A549 (cell line): ENCODE results near the gene NPHS1. TPM values are rescaled to one million over a fixed set of nuclear protein-coding genes. Genes with fewer than 3 reads are reported as not detected.

ENCODE experiments used
- ATAC-seq, 2 experiments: fragments of 200-7000 bp in 1 of 2; fragments of >200 bp in 1 of 2; cut with Nextera tagmentation in 1 of 2; cut with Tn5 transposase in 1 of 2; 3 replicates each; pipeline versions ENCODE4 v1.8.0 to v1.9.1; 2018 to 2020; ENCODE audit warnings: mild to moderate bottlenecking in 1 of 2, moderate library complexity in 1 of 2
- CTCF ChIA-PET: fragments of 300-600 bp; sonication (Branson Sonifier 250); formaldehyde crosslinking; extraction: SDS; loops from one replicate; lab custom pipeline; 2021; ENCODE audit warnings: antibody characterized with exemption, inconsistent platforms; lab: Yijun Ruan, JAX
- POLR2A ChIA-PET: fragments of 350-600 bp; formaldehyde crosslinking; extraction: SDS; loops from one replicate; lab custom pipeline; 2021; ENCODE audit warnings: antibody characterized with exemption, inconsistent platforms; lab: Yijun Ruan, JAX
- DNase-seq, 2 experiments: peaks; one replicate each; pipeline versions ENCODE4 v3.0.0 to v3.0.0-alpha.2; 2011 to 2016; ENCODE audit warnings: low read depth in 1 of 2, low spot score in 1 of 2
- FAIRE-seq: peaks from 2 replicates; lab custom pipeline; 2011; peaks lifted over from hg19 to GRCh38; lab: Jason Lieb, UNC
- H3K27ac ChIP-seq, 2 experiments: fragments of >200 bp; sonication (Bioruptor Twin); formaldehyde crosslinking; 3 replicates each; pipeline ENCODE4 v1.5.1; 2016 to 2017
- H3K4me1 ChIP-seq: fragments of >200 bp; sonication (Bioruptor Twin); formaldehyde crosslinking; 3 replicates; pipeline ENCODE4 v1.6.1; 2016
- H3K4me2 ChIP-seq: fragments of >200 bp; sonication (Bioruptor Twin); formaldehyde crosslinking; 3 replicates; pipeline ENCODE4 v1.6.1; 2016
- H3K4me3 ChIP-seq: fragments of >200 bp; sonication (Bioruptor Twin); formaldehyde crosslinking; 3 replicates; pipeline ENCODE4 v1.5.1; 2016
- H3K9me3 ChIP-seq: fragments of >200 bp; sonication (Bioruptor Twin); formaldehyde crosslinking; 3 replicates; pipeline ENCODE4 v1.6.1; 2016
- ATOH8 ChIP-seq: fragments of 250-450 bp; sonication (Bioruptor Pico); IDR thresholded peaks from 2 replicates; pipeline ENCODE4 v1.5.0; 2020; ENCODE audit warnings: low read depth, mild to moderate bottlenecking, moderate library complexity
- BHLHE40 ChIP-seq: IDR thresholded peaks from 2 replicates; pipeline ENCODE4 v1.6.1; 2012; ENCODE audit warnings: low read depth, low read length, inconsistent platforms
- CTCF ChIP-seq: fragments of >200 bp; sonication (Bioruptor Twin); formaldehyde crosslinking; IDR thresholded peaks from 3 replicates; pipeline ENCODE4 v1.5.1; 2016
- E2F6 ChIP-seq: IDR thresholded peaks from 2 replicates; pipeline ENCODE4 v1.6.1; 2012; ENCODE audit warnings: low read depth, borderline replicate concordance
- EHF ChIP-seq: fragments of 250-450 bp; sonication (Bioruptor Pico); IDR thresholded peaks from 2 replicates; pipeline ENCODE4 v1.5.0; 2020; ENCODE audit warnings: mild to moderate bottlenecking
- EHMT2 ChIP-seq: fragments of 200-600 bp; sonication (generic); IDR thresholded peaks from 2 replicates; pipeline ENCODE4 v1.6.1; 2016; ENCODE audit warnings: antibody characterized with exemption, low read depth, mild to moderate bottlenecking, moderate library complexity
- EP300 ChIP-seq, 2 experiments: fragments of >200 bp; sonication (Bioruptor Twin); formaldehyde crosslinking; IDR thresholded peaks; 2 replicates in 1 of 2; 3 replicates in 1 of 2; pipeline ENCODE4 v1.6.1; 2016 to 2017
- ESRRA ChIP-seq: fragments of 150-350 bp; IDR thresholded peaks from 2 replicates; pipeline ENCODE4 v1.6.1; 2014; ENCODE audit warnings: mild to moderate bottlenecking, low read length, borderline replicate concordance
- FOSL2 ChIP-seq, 2 experiments: fragments of 450-650 bp in 1 of 2; fragments of >200 bp in 1 of 2; sonication (Bioruptor Twin) in 1 of 2; formaldehyde crosslinking; IDR thresholded peaks; 2 replicates each; pipeline versions ENCODE4 v1.5.0 to v1.6.1; 2016 to 2020; ENCODE audit warnings: mild to moderate bottlenecking in 1 of 2, moderate library complexity in 1 of 2
- FOXS1 ChIP-seq: fragments of 250-450 bp; sonication (Bioruptor Pico); IDR thresholded peaks from 2 replicates; pipeline ENCODE4 v1.5.0; 2020; ENCODE audit warnings: mild to moderate bottlenecking, moderate library complexity
- HDAC2 ChIP-seq: fragments of 200-600 bp; sonication (generic); IDR thresholded peaks from 2 replicates; pipeline ENCODE4 v1.6.1; 2016
- HES2 ChIP-seq: fragments of >200 bp; sonication (Bioruptor Twin); formaldehyde crosslinking; IDR thresholded peaks from 2 replicates; pipeline ENCODE4 v1.6.1; 2016
- HEYL ChIP-seq: fragments of 250-450 bp; sonication (Bioruptor Pico); IDR thresholded peaks from 2 replicates; pipeline ENCODE4 v1.8.0; 2021; ENCODE audit warnings: mild to moderate bottlenecking, moderate library complexity
- HMGXB4 ChIP-seq: fragments of 250-450 bp; sonication (Bioruptor Pico); IDR thresholded peaks from 2 replicates; pipeline ENCODE4 v1.5.0; 2021; ENCODE audit warnings: mild to moderate bottlenecking, moderate library complexity, borderline replicate concordance
- HOXA7 ChIP-seq: fragments of 250-450 bp; sonication (Bioruptor Pico); IDR thresholded peaks from 2 replicates; pipeline ENCODE4 v1.5.0; 2020; ENCODE audit warnings: mild to moderate bottlenecking, moderate library complexity
- HOXB13 ChIP-seq: fragments of 250-450 bp; sonication (Bioruptor Pico); IDR thresholded peaks from 2 replicates; pipeline ENCODE4 v1.5.0; 2020; ENCODE audit warnings: low read depth, mild to moderate bottlenecking, moderate library complexity
- KDM5A ChIP-seq: fragments of 200-600 bp; sonication (generic); IDR thresholded peaks from 2 replicates; pipeline ENCODE4 v1.6.1; 2016; ENCODE audit warnings: antibody characterized with exemption, mild to moderate bottlenecking
- MAFK ChIP-seq: fragments of 450-650 bp; IDR thresholded peaks from 2 replicates; pipeline ENCODE4 v1.6.1; 2014; ENCODE audit not compliant: partially characterized antibody
- MAX ChIP-seq: IDR thresholded peaks from 2 replicates; pipeline ENCODE4 v1.6.1; 2012
- NFE2L2 ChIP-seq: fragments of 150-350 bp; conservative IDR thresholded peaks from 2 replicates; pipeline ENCODE4 v1.6.1; 2014; ENCODE audit warnings: low read length
- PHF8 ChIP-seq: fragments of 200-600 bp; sonication (generic); IDR thresholded peaks from 2 replicates; pipeline ENCODE4 v1.6.1; 2016; ENCODE audit warnings: low read depth, mild to moderate bottlenecking, antibody characterized with exemption, moderate library complexity, borderline replicate concordance
- REST ChIP-seq: fragments of 200-600 bp; sonication (generic); IDR thresholded peaks from 2 replicates; pipeline ENCODE4 v1.6.1; 2016; ENCODE audit warnings: antibody characterized with exemption, mild to moderate bottlenecking, moderate library complexity
- RFX5 ChIP-seq: fragments of 450-650 bp; IDR thresholded peaks from 2 replicates; pipeline ENCODE4 v1.7.1; 2014; ENCODE audit warnings: antibody characterized with exemption, mild to moderate bottlenecking, moderate library complexity
- SREBF2 ChIP-seq: fragments of 450-650 bp; IDR thresholded peaks from 2 replicates; pipeline ENCODE4 v1.6.1; 2014; ENCODE audit warnings: mild to moderate bottlenecking, moderate library complexity
- TFCP2L1 ChIP-seq: fragments of 250-450 bp; sonication (Bioruptor Pico); IDR thresholded peaks from 2 replicates; pipeline ENCODE4 v1.5.0; 2021; ENCODE audit warnings: mild to moderate bottlenecking
- TP53 ChIP-seq: fragments of 250-450 bp; sonication (Bioruptor Pico); IDR thresholded peaks from 2 replicates; pipeline ENCODE4 v1.5.0; 2021; ENCODE audit warnings: mild to moderate bottlenecking, moderate library complexity
- ZC3H11A ChIP-seq: fragments of 450-650 bp; IDR thresholded peaks from 2 replicates; pipeline ENCODE4 v1.6.1; 2014; ENCODE audit warnings: antibody characterized with exemption, mild to moderate bottlenecking
- ZSCAN20 ChIP-seq: fragments of 250-450 bp; sonication (Bioruptor Pico); IDR thresholded peaks from 2 replicates; pipeline ENCODE4 v1.8.0; 2022; ENCODE audit warnings: mild to moderate bottlenecking, moderate library complexity
- WGBS: methylation state at CpG from one replicate; pipeline ENCODE4 v1.1.6; 2017; ENCODE audit errors: missing lambda C conversion rate; 5-methylcytosine and 5-hydroxymethylcytosine counted together
- polyA plus RNA-seq, 4 experiments: library from polyadenylated mRNA; depleted of rRNA in 3 of 4; stranded (reverse); fragments of >200 nt; fragmentation: RNase III in 1 of 4; extraction: RNeasy Plus Mini Kit Qiagen cat#74134 plus additional on column Dnase treatment in 1 of 4; gene quantifications; 2 replicates in 3 of 4; 3 replicates in 1 of 4; pipeline ENCODE4 v1.2.3, GENCODE V29; 2011 to 2017

The NPHS1 gene
- polyA plus RNA-seq, 2 of the 4 experiments (the other 2 are of a cell fraction) = 0.27 TPM

- 48% methylated on average over 12 of the region's 12 CpGs for WGBS
- no peaks in the 10 kb centered on the region for H3K9me3 ChIP-seq
- ATAC-seq = peak; percentile 71 to 85; a peak in 5 of 6 replicates
- DNase-seq = peak; percentile 59 to 70
- FAIRE-seq = peak; percentile 36
- TF ChIP-seq HDAC2 (no peak), MAX (peak; percentile 51; the same call in 1 of the 2 replicates), FOXS1 (CRISPR knock-in tag) (0 out of 2 replicates have a peak, but pooled peaks have one; percentile 37), ATOH8 (0 out of 2 replicates have a peak, but pooled peaks have one; percentile 33), EHF (CRISPR knock-in tag) (peak; percentile 44; the same call in 1 of the 2 replicates), HOXB13 (CRISPR knock-in tag) (peak; percentile 75), TFCP2L1 (CRISPR knock-in tag) (0 out of 2 replicates have a peak, but pooled peaks have one; percentile 49), CTCF (no peak), HEYL (CRISPR knock-in tag) (no peak), REST (peak; percentile 98), EHMT2 (peak; percentile 84)
- TF ChIP-seq, all 56 proteins: peak for 8
- CTCF ChIA-PET = interaction anchor here (0.6 kb wide), 2 partner anchors 40 to 53 kb away, joined by 3 to 4 read pairs; no protein-coding TSS in a partner anchor
- POLR2A ChIA-PET = no interaction called here
- no peak overlapping the region for H3K4me3 ChIP-seq
- no peak overlapping the region for H3K27ac ChIP-seq
- H3K4me1 ChIP-seq = no peaks in the 10 kb centered on the region
- H3K4me2 ChIP-seq = no peak overlapping the region
These were observed 23.5 kb downstream of the NPHS1 start for GRCh38 chr19:35828692-35829301.

GRCh38 chr19:35824150-35824549 lies 28.2 kb downstream of the NPHS1 start:
- Histone ChIP-seq H3K4me1 (no peaks in the 10 kb centered on the region), H3K4me2 (no peak overlapping the region), H3K27ac (no peak overlapping the region), H3K4me3 (no peak overlapping the region), H3K9me3 (no peaks in the 10 kb centered on the region)
- POLR2A ChIA-PET = no interaction called here
- no peak for ATAC-seq
- no peak for FAIRE-seq
- CTCF ChIA-PET = interaction anchor here (1.4 to 1.6 kb wide), 2 partner anchors 10 to 13 kb away, joined by 4 to 5 read pairs; no protein-coding TSS in a partner anchor
- WGBS = 23% methylated on average over 5 of the region's 5 CpGs
- DNase-seq = no peak
- TF ChIP-seq NFE2L2 (no peak), BHLHE40 (no peak), SREBF2 (no peak), KDM5A (no peak), HES2 (no peak), MAFK (no peak), EP300 (IDR thresholded peaks at IDR 0.05) (no peak), FOSL2 (IDR thresholded peaks at IDR 0.05) (no peak), FOSL2 (CRISPR knock-in tag; IDR thresholded peaks at IDR 0.05) (no peak), ESRRA (no peak), HMGXB4 (CRISPR knock-in tag) (no peak), E2F6 (no peak), RFX5 (no peak), TFCP2L1 (CRISPR knock-in tag) (no peak), TP53 (CRISPR knock-in tag) (no peak), ZC3H11A (no peak), HOXA7 (CRISPR knock-in tag) (no peak), ZSCAN20 (CRISPR knock-in tag) (no peak), PHF8 (no peak)
